Adrenal gland (tissue), 12 donors: ENCODE results near the gene MAVS. TPM values are rescaled to one million over a fixed set of nuclear protein-coding genes. Genes with fewer than 3 reads are reported as not detected.
A peak's percentile ranks its signal among the peaks of the same experiment; 100 is the strongest.
"Not testable (repeated sequence)": the region's sequence is repeated elsewhere in the genome, so short reads cannot be mapped to it uniquely, and the experiment has no call there.

Experiments used
- DNase-seq, 7 donors: peaks; one replicate each; pipeline ENCODE4 v3.0.0-alpha.2; 2019 to 2020
- H3K27ac ChIP-seq, 5 donors: fragments of 200-600 bp; sonication (generic) in 4 of 5; 1 replicate in 3 of 5; 2 replicates in 2 of 5; pipeline versions ENCODE4 v1.5.1 to v1.8.0; 2016 to 2020; ENCODE audit warnings: mild to moderate bottlenecking in 1 of 5
- H3K27me3 ChIP-seq: fragments of 200-600 bp; 2 replicates; pipeline ENCODE4 v1.8.0; 2021
- H3K36me3 ChIP-seq, 2 donors: fragments of 200-600 bp; replicated peaks in 1 of 2; 1 replicate in 1 of 2; 2 replicates in 1 of 2; pipeline versions ENCODE4 v1.5.1 to v1.8.0; 2018 to 2022
- H3K4me1 ChIP-seq, 2 donors: fragments of 200-600 bp; replicated peaks in 1 of 2; 1 replicate in 1 of 2; 2 replicates in 1 of 2; pipeline versions ENCODE4 v1.5.1 to v1.8.0; 2018 to 2021
- H3K4me3 ChIP-seq, 4 donors: fragments of 200-600 bp; sonication (generic) in 3 of 4; one replicate each; pipeline ENCODE4 v1.5.1; 2016 to 2018
- H3K9me3 ChIP-seq, 3 donors: fragments of 200-600 bp; sonication (generic) in 1 of 3; replicated peaks in 1 of 3; 1 replicate in 2 of 3; 2 replicates in 1 of 3; pipeline versions ENCODE4 v1.5.1 to v1.8.0; 2016 to 2021
- CTCF ChIP-seq, 6 experiments: fragments of 450-650 bp in 4 of 6; fragments of 200-600 bp in 2 of 6; sonication (generic) in 1 of 6; IDR thresholded peaks; 1 replicate in 5 of 6; 2 replicates in 1 of 6; pipeline versions ENCODE4 v1.5.1 to v1.8.0; 2016 to 2021; ENCODE audit warnings: antibody characterized with exemption in 6 of 6, mild to moderate bottlenecking in 2 of 6, moderate library complexity in 1 of 6
- POLR2A ChIP-seq, 2 donors: fragments of 450-650 bp; IDR thresholded peaks; one replicate each; pipeline ENCODE4 v1.6.1; 2017; ENCODE audit warnings: antibody characterized with exemption in 2 of 2, mild to moderate bottlenecking in 2 of 2, moderate library complexity in 1 of 2
- WGBS, 4 donors: extraction: QIAGEN DNeasy Blood & Tissue Kit in 2 of 4; methylation state at CpG; one replicate each; pipeline versions ENCODE4 v1.1.5 to v1.1.7; 2013 to 2017; 5-methylcytosine and 5-hydroxymethylcytosine counted together
- intact Hi-C, 2 donors: fragments of 100-400 bp; cut with DNase I; formaldehyde crosslinking; loops; one replicate each; pipeline versions ENCODE4 v1.14.1 to v1.15.0; 2022 to 2023
- polyA plus RNA-seq, 3 donors: library from polyadenylated mRNA; stranded (reverse); fragments of 200-250 nt in 2 of 3; fragments of 350-450 nt in 1 of 3; fragmentation: Illumina TruSeq in 1 of 3; extraction: RNeasy Lipid Tissue Mini Kit (QIAGEN cat#74804) in 1 of 3; gene quantifications; one replicate each; pipeline ENCODE4 v1.2.3, GENCODE V29; 2013 to 2014
- total RNA-seq, 9 donors: library from RNA; depleted of rRNA in 4 of 9; stranded (reverse); fragments of >200 nt in 4 of 9; fragments of 120-200 nt in 1 of 9; fragmentation: NEBNext Ultra II Directional in 1 of 9; extraction: Animal tissue kit (Norgen Biotek cat#: 25700) in 1 of 9; gene quantifications; one replicate each; pipeline versions ENCODE4 v1.1.0 to v1.2.4, GENCODE V29; 2013 to 2023
- donor health status: healthy with polysubstance abuse.
- donor health status: Bipolar disorder and iron deficiency.
- donor health status: DM: yes; HTN: yes; CAD: no.
- donor health status: DM: no; HTN: no; CAD: no.
- donor health status: DM: no; HTN: no; CAD: no.
- donor health status: DM: yes; HTN: yes; CAD: no.

Gene MAVS
- total and polyA plus RNA-seq, 12 donors, result 10.0 to 46.7 (median 31.4) TPM

DNA sequence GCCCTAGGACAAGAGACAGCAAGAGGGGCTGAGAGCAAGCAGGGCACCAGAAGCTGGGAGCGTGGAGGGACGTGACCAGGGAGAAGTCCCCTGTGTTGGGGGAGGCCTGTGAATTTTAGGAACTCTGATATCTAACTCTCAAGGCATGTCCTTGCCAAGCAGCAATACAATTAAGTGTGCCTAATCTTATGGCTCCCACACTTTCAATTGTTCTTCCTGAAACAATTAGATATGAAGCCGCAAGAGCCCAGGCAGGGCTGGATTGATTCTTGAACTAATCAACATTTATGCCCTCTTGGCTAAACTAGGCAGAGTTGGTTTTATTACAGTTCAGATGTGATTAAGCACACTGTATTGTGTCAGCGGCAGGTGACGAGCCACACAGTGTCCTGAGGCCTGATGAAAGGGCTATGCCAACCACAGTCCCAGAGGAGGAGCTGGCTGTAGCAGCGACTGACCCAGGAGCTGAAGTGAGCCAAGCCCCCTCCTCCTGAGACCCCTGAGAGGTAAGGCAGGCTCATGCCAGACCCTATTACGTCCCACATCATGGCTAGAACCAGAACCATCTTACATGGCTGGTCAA, 4.2 kb upstream of the MAVS start:
- H3K27me3 ChIP-seq, result no peaks in the 10 kb centered on the region
- no peaks in the 10 kb centered on the region for H3K36me3 ChIP-seq
- peaks cover 5 to 10% of the 10 kb centered on the region in 2 donors for H3K4me1 ChIP-seq
- WGBS, 4 donors, result 89 to 94% (median 90%) methylated on average over 7 of the region's 7 CpGs
- no peak for DNase-seq
- H3K4me3 ChIP-seq, result no peak overlapping the region
- no peak overlapping the region for H3K27ac ChIP-seq
- no peak for TF ChIP-seq CTCF (IDR thresholded peaks at IDR 0.05)
- TF ChIP-seq POLR2A (IDR thresholded peaks at IDR 0.05), result no peak
- H3K9me3 ChIP-seq, result no peaks in the 10 kb centered on the region
- intact Hi-C loops, result no loop called here

DNA sequence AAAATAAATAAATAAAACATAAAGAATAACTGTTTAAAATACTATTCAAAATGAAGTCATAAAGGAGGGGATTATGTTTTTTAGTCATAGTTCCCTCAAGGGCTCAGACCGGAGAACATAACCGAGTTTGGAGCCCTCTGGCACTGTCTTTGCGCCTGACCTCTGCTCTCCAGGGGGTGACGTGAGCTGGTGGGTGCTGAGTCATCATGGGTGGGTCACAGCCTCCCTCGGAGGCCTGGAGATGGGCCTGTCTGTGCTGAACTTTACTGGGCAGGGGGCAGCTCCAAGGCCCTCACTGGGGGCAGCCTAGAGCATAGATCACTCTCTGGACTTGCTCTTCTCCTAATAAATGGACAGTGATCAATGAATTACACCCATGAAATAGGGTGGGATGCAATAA, 3.1 kb upstream of the MAVS start:
- DNase-seq, result no peak
- TF ChIP-seq CTCF (IDR thresholded peaks at IDR 0.05) (no peak), POLR2A (IDR thresholded peaks at IDR 0.05) (no peak)
- Histone ChIP-seq H3K9me3 (no peaks in the 10 kb centered on the region), H3K4me3 (no peak overlapping the region), H3K27me3 (no peaks in the 10 kb centered on the region), H3K27ac (no peak overlapping the region), H3K4me1 (peaks cover 9 to 18% of the 10 kb centered on the region in 2 donors), H3K36me3 (no peaks in the 10 kb centered on the region)
- intact Hi-C loops, result no loop called here
- 46 to 55% (median 52%) methylated on average over 5 of the region's 5 CpGs for WGBS, 4 donors

DNA sequence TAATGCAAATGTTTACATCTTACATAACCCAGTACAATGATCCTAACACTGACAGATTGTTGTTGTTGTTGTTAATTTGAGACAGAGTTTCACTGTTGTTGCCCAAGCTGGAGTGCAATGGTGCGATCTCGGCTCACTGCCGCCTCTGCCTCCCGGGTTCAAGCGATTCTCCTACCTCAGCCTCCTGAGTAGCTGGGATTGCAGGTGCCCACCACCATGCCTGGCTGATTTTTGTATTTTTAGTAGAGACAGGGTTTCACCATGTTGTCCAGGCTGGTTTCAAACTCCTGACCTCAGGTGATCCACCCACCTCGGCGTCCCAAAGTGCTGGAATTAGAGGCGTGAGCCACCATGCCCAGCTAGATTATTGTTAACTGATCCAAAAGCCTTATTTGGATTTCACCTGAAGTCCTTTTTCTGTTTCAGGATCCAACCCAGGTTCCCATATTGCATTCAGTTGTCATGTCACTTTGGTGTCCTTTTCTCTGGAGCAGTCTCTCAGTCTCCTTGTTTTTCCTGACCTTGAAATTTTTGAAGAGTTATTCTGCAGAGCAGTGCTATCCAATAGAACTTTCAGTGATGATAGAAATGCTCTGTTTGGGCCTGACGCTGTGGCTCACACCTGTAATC, 2.5 kb upstream of the MAVS start:
- H3K27ac ChIP-seq, H3K27me3 ChIP-seq, H3K9me3 ChIP-seq, H3K4me3 ChIP-seq, DNase-seq, H3K36me3 ChIP-seq, intact Hi-C loops: not testable (repeated sequence)
- WGBS, 4 donors, result 90 to 94% (median 90%) methylated on average over 8 to 9 of the region's 9 CpGs
- H3K4me1 ChIP-seq, result peaks cover 9 to 23% of the 10 kb centered on the region in 2 donors

- H3K27me3 ChIP-seq, result no peaks in the 10 kb centered on the region
- H3K4me1 ChIP-seq, result peaks cover 9 to 23% of the 10 kb centered on the region in 2 donors
- H3K27ac ChIP-seq, result peak overlapping the region; percentile 74 to 95 (median 87)
- TF ChIP-seq POLR2A (IDR thresholded peaks at IDR 0.05) (peak in 1 of 2 donors; percentile 68), CTCF (IDR thresholded peaks at IDR 0.05) (no peak)
- H3K9me3 ChIP-seq, result no peaks in the 10 kb centered on the region
- peak overlapping the region; percentile 29 to 94 (median 88) for H3K4me3 ChIP-seq
- peak in 1 of 7 donors; percentile 33 for DNase-seq
- H3K36me3 ChIP-seq, result no peaks in the 10 kb centered on the region
- intact Hi-C loops, result no loop called here
- 0 to 7% (median 1%) methylated on average over 2 to 22 of the region's 22 CpGs for WGBS, 4 donors
Observed at GRCh38 chr20:3846378-3846739, 275 bp upstream of the MAVS start.
